Measurements from ENCODE around the gene KLHDC9.

Gene KLHDC9

DNA sequence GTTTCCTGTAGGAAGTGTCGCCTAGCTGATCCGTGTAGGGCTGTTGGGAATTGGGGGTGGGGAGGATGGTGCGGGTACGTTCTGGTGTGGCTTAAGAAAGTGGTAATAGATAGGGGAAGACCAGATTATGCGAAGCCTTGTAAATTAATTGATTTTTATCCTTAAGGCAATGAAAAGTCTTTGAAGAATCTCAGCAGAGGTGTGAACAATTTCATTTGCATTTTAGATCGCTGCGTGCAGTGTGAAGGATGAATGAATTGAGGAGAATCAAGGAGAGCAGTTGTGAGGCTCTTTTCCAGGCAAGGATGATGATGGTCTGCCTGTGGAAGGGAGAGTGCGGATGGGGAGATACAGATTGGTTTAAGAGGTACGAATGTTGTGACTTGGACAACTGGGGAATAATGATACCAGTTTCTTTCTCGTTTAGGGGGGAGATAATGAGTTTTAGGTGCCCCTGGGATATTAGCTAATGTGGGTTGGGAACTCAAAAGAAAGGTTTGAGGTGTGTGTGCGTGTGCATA, 35.1 kb downstream of the KLHDC9 start:
- DNase-seq, result no peak

DNA sequence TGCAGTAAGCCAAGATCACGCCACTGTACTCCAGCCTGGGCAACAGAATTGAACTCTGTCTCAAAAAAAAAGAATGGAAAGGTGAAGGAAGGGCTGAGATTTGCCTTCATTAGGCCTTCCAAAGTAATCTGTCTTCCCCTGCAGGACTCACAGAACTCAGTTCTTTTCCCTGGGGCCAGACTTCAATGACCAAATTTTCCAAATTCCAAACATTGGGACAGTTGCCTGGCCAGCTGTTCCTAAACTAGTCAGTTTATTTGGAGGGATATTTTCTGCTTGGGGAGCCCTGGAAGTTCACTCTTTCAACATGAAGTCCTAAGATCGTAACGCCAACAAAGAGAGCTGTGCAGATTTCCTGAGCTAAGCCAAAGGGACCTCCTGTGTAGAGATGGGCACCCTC, 39.7 kb downstream of the KLHDC9 start:
- no peak for DNase-seq

DNA sequence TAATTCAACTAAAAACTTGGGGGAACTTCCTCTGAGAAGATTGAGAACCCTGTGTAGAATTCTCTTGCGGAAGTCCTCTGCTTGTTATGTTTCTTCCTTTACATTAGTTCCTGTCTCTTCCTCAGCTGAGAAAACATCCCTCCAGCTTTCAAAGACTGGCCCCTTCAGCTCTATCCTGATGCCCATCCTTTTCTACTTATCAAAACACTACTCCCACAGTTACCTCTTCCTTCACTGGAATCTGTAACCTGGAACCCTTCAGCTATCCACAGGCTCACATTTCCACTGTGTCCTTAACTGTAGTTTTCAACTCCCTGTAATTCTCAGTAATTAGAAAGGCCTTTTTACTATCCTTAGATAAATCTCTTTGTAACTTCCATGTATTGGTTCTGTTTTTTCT, 40.3 kb downstream of the KLHDC9 start:
- no peak for DNase-seq

DNA sequence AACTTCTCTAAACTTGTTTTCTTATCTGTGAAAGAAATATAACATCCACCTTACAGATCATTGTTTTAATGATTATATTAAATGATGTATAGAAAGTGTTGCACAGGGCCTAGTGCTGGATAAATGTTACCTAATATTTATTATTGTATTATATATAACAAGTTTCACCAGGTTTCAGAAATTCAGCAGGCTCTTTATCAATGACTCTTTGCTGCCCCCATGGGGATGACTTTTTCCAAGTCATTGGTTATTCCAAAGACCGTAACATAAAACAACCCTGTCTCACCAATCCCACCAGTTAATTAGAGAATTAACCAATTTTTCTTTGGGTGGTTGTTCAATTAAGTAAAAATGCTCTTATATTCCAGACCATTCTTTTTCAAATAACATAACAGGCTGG, 41.6 kb downstream of the KLHDC9 start:
- DNase-seq, result peak; percentile 17

DNA sequence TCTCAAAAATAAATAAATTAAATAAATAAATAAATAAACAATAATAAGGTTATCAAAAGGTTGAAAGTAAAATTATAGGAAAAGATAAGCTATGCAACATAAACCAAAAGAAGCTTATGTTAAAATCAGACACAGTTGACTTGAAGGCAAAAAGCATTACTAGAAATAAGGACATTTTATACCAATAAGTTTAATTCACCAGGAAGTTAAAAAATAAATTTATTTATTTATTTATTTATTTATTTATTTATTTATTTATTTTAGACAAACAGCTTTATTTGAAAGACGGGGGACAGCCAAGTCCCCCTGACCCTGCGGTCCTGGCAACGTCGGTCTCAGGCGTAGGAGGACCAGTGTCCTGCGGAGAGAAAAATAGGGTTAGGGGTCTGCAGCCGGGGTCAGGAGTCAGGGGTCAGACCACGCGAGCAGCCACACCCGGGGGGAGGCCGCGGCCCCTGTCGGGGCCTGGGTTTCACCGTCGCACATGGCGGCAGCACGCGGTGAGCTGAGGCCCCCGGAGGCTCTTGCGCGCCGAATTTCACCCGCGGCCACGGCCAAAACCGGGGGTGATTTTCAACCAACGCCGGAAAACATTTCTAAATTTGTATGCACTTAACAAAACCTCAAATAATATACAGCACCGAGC, 42.7 kb downstream of the KLHDC9 start:
- no peak for DNase-seq

DNA sequence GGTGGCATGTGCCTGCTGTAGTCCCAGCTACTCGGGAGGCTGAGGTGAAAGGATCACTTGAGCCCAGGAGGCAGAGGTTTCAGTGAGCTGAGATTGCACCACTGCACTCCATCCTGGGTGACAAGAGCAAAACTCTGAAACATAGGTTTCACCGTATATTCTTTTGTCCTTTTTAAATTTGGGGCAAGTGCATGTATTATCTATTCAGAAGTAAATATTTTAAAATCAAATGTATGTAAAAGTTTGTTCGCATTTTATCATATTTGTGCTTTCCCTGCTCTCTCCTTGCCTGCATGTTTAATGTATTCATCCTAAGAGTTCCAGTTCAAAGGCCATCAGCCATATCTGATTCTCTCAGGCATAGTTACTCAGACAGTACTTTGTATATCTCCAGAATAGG, 47.7 kb downstream of the KLHDC9 start:
- DNase-seq, result no peak

All from NCI-H1436 (cell line).